ENCODE measurements around the gene FUOM. TPM values are rescaled to one million over a fixed set of nuclear protein-coding genes. Genes with fewer than 3 reads are reported as not detected.

FUOM gene
- total and polyA plus RNA-seq, 2 of the 8 experiments (the other 6 are each of a cell fraction or from before 2014, with no cell fraction given): 22.0 to 30.4 TPM

DNA sequence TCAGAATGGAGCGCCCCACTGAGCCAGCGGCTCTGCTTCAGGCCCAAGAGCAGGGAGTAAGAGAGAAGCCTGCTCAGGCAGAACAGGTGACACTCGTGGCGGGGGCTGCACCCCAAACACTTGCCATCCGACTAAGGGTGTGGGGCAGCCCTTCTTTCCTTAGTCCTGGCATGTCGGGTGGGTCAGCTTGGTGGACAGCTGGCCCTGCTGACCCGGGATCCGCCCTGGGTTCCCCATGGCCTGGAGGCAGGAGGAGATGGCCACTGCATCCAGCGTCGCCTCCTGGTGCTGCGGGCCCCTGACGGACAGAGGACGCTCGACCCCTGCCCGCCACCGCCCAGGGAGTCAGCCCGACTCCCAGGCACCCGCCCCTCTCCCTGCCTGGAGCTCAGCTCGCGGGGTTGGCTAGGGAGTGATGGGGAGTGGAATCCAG is 20.0 kb upstream of the FUOM start (continued):
- no peak for TF ChIP-seq TBP (IDR thresholded peaks at IDR 0.05; ENCODE audit: low read depth, low read length)
- TF ChIP-seq KDM5A (IDR thresholded peaks at IDR 0.05; ENCODE audit: low read length): no peak
- no peak for TF ChIP-seq POLR2A (IDR thresholded peaks at IDR 0.05; ENCODE audit: control extremely low read depth in 1 of 2, low read depth in 2 of 2, low read length in 2 of 2)
- TF ChIP-seq SAP30 (IDR thresholded peaks at IDR 0.05; ENCODE audit: insufficient read depth, insufficient replicate concordance, low read length): no peak
- no peak for TF ChIP-seq POLR2AphosphoS5 (IDR thresholded peaks at IDR 0.05; ENCODE audit: low read depth, low read length)
- no peak for TF ChIP-seq HDAC2 (IDR thresholded peaks at IDR 0.05; ENCODE audit: borderline replicate concordance in 1 of 2, low read depth in 2 of 2, low read length in 2 of 2)
- TF ChIP-seq YY1 (IDR thresholded peaks at IDR 0.05; ENCODE audit: low read depth, low read length): no peak
